IMR-90 (cell line): Measurements from ENCODE around the gene CC2D1A. TPM values are rescaled to one million over a fixed set of nuclear protein-coding genes. Genes with fewer than 3 reads are reported as not detected.

Experiments
- ATAC-seq: fragments of 200-7000 bp; cut with Tn5 transposase; 2 replicates; pipeline ENCODE4 v1.9.1; 2020; ENCODE audit warnings: low read depth, mild to moderate bottlenecking, moderate library complexity
- BruUV-seq: library from RNA; stranded (reverse); fragments of 400-500 nt; replicated peaks from 2 replicates; lab custom pipeline; 2021; lab: Mats Ljungman, UMichigan
- CTCF ChIA-PET: fragments of 300-600 bp; formaldehyde crosslinking; extraction: SDS; loops from one replicate; lab custom pipeline; 2021; ENCODE audit warnings: antibody characterized with exemption; lab: Yijun Ruan, JAX
- POLR2A ChIA-PET: fragments of 300-600 bp; sonication (Branson Sonifier 250); formaldehyde crosslinking; loops from one replicate; lab custom pipeline; 2022; ENCODE audit warnings: antibody characterized with exemption; ENCODE audit not compliant: unreplicated experiment; lab: Charles Lee
- DNase-seq: peaks from one replicate; pipeline ENCODE4 v3.0.0; 2013
- H2AFZ ChIP-seq: replicated peaks from 2 replicates; pipeline ENCODE3; 2013; ENCODE audit warnings: low read length, mild to moderate bottlenecking; ENCODE audit not compliant: poor library complexity
- H2AK5ac ChIP-seq: 2 replicates; pipeline ENCODE4 v1.6.1; 2013; ENCODE audit warnings: low read depth, low read length, inconsistent platforms
- H2AK9ac ChIP-seq: replicated peaks from 2 replicates; pipeline ENCODE3; 2013; ENCODE audit warnings: mild to moderate bottlenecking, low read depth, low read length, moderate library complexity; ENCODE audit not compliant: poor library complexity
- H2BK120ac ChIP-seq: 2 replicates; pipeline ENCODE4 v1.6.1; 2013; ENCODE audit warnings: low read depth, low read length, inconsistent platforms
- H2BK15ac ChIP-seq: 3 replicates; pipeline ENCODE4 v1.6.1; 2013; ENCODE audit warnings: low read depth, low read length, inconsistent platforms
- H2BK20ac ChIP-seq: 2 replicates; pipeline ENCODE4 v1.6.1; 2013; ENCODE audit warnings: low read depth, mild to moderate bottlenecking, inconsistent platforms, low read length, moderate library complexity
- H2BK5ac ChIP-seq: 2 replicates; pipeline ENCODE4 v1.6.1; 2013; ENCODE audit warnings: mild to moderate bottlenecking, low read depth, low read length, inconsistent platforms; ENCODE audit not compliant: poor library complexity, severe bottlenecking
- H3K14ac ChIP-seq: replicated peaks from 2 replicates; pipeline ENCODE4 v1.6.1; 2013; ENCODE audit warnings: low read depth, low read length, inconsistent platforms
- H3K18ac ChIP-seq: 2 replicates; pipeline ENCODE4 v1.6.1; 2013; ENCODE audit warnings: low read depth, low read length, control low read depth
- H3K23ac ChIP-seq: 2 replicates; pipeline ENCODE4 v1.6.1; 2013; ENCODE audit warnings: low read depth, low read length, inconsistent platforms
- H3K27ac ChIP-seq: 2 replicates; pipeline ENCODE4 v1.5.1; 2013; ENCODE audit warnings: mild to moderate bottlenecking, control low read depth, low read length; ENCODE audit not compliant: insufficient read depth
- H3K27me3 ChIP-seq: 2 replicates; pipeline ENCODE4 v1.6.1; 2013; ENCODE audit warnings: low read length; ENCODE audit not compliant: control insufficient read depth, insufficient read depth
- H3K36me3 ChIP-seq: 2 replicates; pipeline ENCODE4 v1.6.1; 2013; ENCODE audit warnings: low read length, mixed read lengths; ENCODE audit not compliant: control insufficient read depth, insufficient read depth
- H3K4ac ChIP-seq: 2 replicates; pipeline ENCODE4 v1.6.1; 2013; ENCODE audit warnings: low read depth, low read length, inconsistent platforms
- H3K4me1 ChIP-seq: 2 replicates; pipeline ENCODE4 v1.6.1; 2013; ENCODE audit warnings: low read length, mixed read lengths; ENCODE audit not compliant: control insufficient read depth, insufficient read depth
- H3K4me2 ChIP-seq: 2 replicates; pipeline ENCODE4 v1.6.1; 2013; ENCODE audit warnings: low read depth, mild to moderate bottlenecking, control low read depth, low read length, moderate library complexity
- H3K4me3 ChIP-seq: 2 replicates; pipeline ENCODE4 v1.5.1; 2013; ENCODE audit warnings: low read depth, mild to moderate bottlenecking, control low read depth, low read length, moderate library complexity; ENCODE audit not compliant: insufficient read depth
- H3K56ac ChIP-seq: 2 replicates; pipeline ENCODE4 v1.6.1; 2013; ENCODE audit warnings: low read length, inconsistent platforms; ENCODE audit not compliant: insufficient read depth; ENCODE audit errors: extremely low read depth
- H3K79me1 ChIP-seq, 2 experiments: 2 replicates each; pipeline ENCODE4 v1.6.1; 2013; ENCODE audit warnings: low read length in 2 of 2, inconsistent platforms in 1 of 2, low read depth in 1 of 2
- H3K9ac ChIP-seq: 2 replicates; pipeline ENCODE4 v1.6.1; 2013; ENCODE audit warnings: low read depth, low read length, control low read depth
- H3K9me1 ChIP-seq: 2 replicates; pipeline ENCODE4 v1.6.1; 2013; ENCODE audit warnings: low read length, inconsistent platforms; ENCODE audit not compliant: insufficient read depth
- H3K9me3 ChIP-seq: 2 replicates; pipeline ENCODE4 v1.6.1; 2013; ENCODE audit warnings: low read length; ENCODE audit not compliant: control insufficient read depth, insufficient read depth
- H4K20me1 ChIP-seq: 2 replicates; pipeline ENCODE4 v1.6.1; 2013; ENCODE audit warnings: low read length, inconsistent platforms; ENCODE audit not compliant: insufficient read depth
- H4K5ac ChIP-seq: 2 replicates; pipeline ENCODE4 v1.6.1; 2013; ENCODE audit warnings: mild to moderate bottlenecking, low read depth, low read length, control low read depth
- H4K8ac ChIP-seq, 2 experiments: 2 replicates each; pipeline ENCODE4 v1.6.1; 2013; ENCODE audit warnings: low read depth in 2 of 2, low read length in 2 of 2, control low read depth in 1 of 2, inconsistent platforms in 1 of 2
- H4K91ac ChIP-seq: 2 replicates; pipeline ENCODE4 v1.6.1; 2013; ENCODE audit warnings: low read depth, low read length, inconsistent platforms; ENCODE audit not compliant: insufficient read depth
- CHD1 ChIP-seq: IDR thresholded peaks from 2 replicates; pipeline ENCODE4 v1.6.1; 2012; ENCODE audit warnings: low read depth, low read length, improper control_type of control experiment
- WGBS, 2 experiments: methylation state at CpG; one replicate each; pipeline versions ENCODE4 v1.1.5 to v1.1.7; 2013; ENCODE audit warnings: missing lambda C conversion rate in 2 of 2; ENCODE audit not compliant: insufficient read length in 1 of 2; ENCODE audit errors: extremely low coverage in 2 of 2; 5-methylcytosine and 5-hydroxymethylcytosine counted together
- dilution Hi-C: fragments of 300-500 bp; cut with HindIII; formaldehyde crosslinking; loops from one replicate; pipeline ENCODE4 v1.14.3; 2018; ENCODE audit warnings: low sequenced_read_pairs; ENCODE audit not compliant: unreplicated experiment
- in situ Hi-C: fragments of 300-500 bp; cut with MboI; formaldehyde crosslinking; loops from 3 replicates; pipeline ENCODE4 v1.14.3; 2019; ENCODE audit warnings: low sequenced_read_pairs, inconsistent platforms, mixed read lengths
- intact Hi-C: fragments of 100-400 bp; cut with micrococcal nuclease; formaldehyde crosslinking; loops from 2 replicates; pipeline ENCODE4 v1.10.0; 2022
- polyA plus RNA-seq, 3 experiments: library from polyadenylated mRNA; depleted of rRNA; stranded (reverse); fragments of >200 nt; gene quantifications; 2 replicates each; pipeline ENCODE4 v1.2.3, GENCODE V29; 2012; ENCODE audit warnings: low replicate concordance in 1 of 3
- total RNA-seq: library from RNA; depleted of rRNA; stranded (reverse); fragments of >200 nt; gene quantifications from 2 replicates; pipeline ENCODE4 v1.2.3, GENCODE V29; 2012

The CC2D1A gene
- total and polyA plus RNA-seq, 2 of the 4 experiments (the other 2 are of a cell fraction) = 4.1 to 14.7 TPM

DNA sequence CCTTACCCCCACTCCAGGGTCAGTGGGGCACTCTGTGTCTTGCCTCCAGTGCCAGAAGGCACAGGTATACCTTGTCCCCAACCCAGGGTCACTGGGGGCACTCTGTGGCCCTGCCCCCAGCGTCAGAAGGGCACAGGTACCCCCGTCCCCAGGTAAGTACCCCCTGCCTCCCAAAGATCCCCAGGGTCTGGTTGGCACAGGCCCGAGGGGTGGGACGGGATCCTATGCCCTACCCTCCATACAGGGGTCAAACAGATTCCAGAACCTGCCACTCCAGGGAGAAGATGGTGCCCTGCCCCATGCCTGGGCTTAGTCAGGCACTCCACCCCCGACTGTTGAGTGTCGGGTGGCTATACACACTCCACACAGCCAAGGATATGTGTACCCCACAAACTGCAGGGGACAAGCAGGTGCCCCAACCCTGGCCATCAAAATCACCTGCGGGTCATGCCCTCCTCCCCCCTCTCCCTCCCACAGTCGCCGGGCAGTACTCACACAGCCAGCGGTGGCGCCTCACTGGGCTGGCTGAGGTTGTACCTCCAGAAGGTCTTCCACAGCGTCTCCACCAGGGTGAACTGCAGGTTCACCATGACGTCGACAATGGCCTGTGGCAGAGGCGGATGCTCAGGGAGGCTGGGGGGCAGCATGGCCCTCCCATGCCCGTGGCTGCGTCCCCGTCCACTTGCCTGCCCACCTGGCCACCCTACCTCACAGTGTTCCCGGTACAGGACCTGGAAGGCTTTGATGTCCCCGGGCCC, 60.1 kb downstream of the CC2D1A start:
- POLR2A ChIA-PET = no interaction called here
- Histone ChIP-seq H3K23ac (no peak overlapping the region), H4K5ac (no peak overlapping the region), H2BK15ac (no peak overlapping the region), H3K18ac (no peak overlapping the region), H2BK120ac (no peak overlapping the region), H3K9me1 (no peaks in the 10 kb centered on the region; the same call in 1 of the 2 replicates), H2BK5ac (no peak overlapping the region), H3K36me3 (peaks cover 28% of the 10 kb centered on the region; the same call in 1 of the 2 replicates), H4K20me1 (peaks cover 7% of the 10 kb centered on the region), H3K9ac (no peak overlapping the region), H3K4me3 (no peak overlapping the region), H3K4me1 (peaks cover 9% of the 10 kb centered on the region), H3K4me2 (no peak overlapping the region), H4K91ac (no peak overlapping the region), H2AK5ac (no peak overlapping the region), H3K27ac (no peak overlapping the region), H3K4ac (no peak overlapping the region), H3K9me3 (no peaks in the 10 kb centered on the region), H3K14ac (no peak overlapping the region), H4K8ac (no peak overlapping the region), H3K56ac (no peak overlapping the region), H3K79me1 (no peaks in the 10 kb centered on the region), H2BK20ac (no peak overlapping the region), H2AK9ac (no peak overlapping the region), H3K27me3 (no peaks in the 10 kb centered on the region), H2AFZ (no peak overlapping the region)
- in situ Hi-C loops (no loop called here), intact Hi-C loops (no loop called here), dilution Hi-C loops (no loop called here)
- CTCF ChIA-PET = no interaction called here
- TF ChIP-seq CHD1 = no peak
- no TSS peak for BruUV-seq
- 91% methylated on average over 8 of the region's 20 CpGs; no CpG with 5 or more reads in 1 of the 2 experiments for WGBS, 2 experiments
- DNase-seq = no peak
- ATAC-seq = no peak
